ENCODE data around the gene TSPAN5. TPM values are rescaled to one million over a fixed set of nuclear protein-coding genes. Genes with fewer than 3 reads are reported as not detected.

Gene TSPAN5
- total and polyA plus RNA-seq, 2 of the 4 experiments (the other 2 are of a cell fraction), result 64.8 to 79.6 TPM

GRCh38 chr4:98522636-98523395, 135.6 kb downstream of the TSPAN5 start:
- Histone ChIP-seq H3K56ac (ENCODE audit: extremely low read depth, insufficient read depth, low read length) (peak overlapping the region; percentile 55), H3K27ac (ENCODE audit: insufficient read depth, low read length) (peak overlapping the region; percentile 61; the same call in 1 of the 2 replicates), H2BK120ac (ENCODE audit: low read depth, low read length) (peak overlapping the region; percentile 79), H2AK5ac (ENCODE audit: low read depth, low read length) (peak overlapping the region; percentile 53; the same call in 1 of the 2 replicates), H3K4ac (ENCODE audit: low read depth, low read length) (peak overlapping the region; percentile 42; the same call in 1 of the 2 replicates), H2BK5ac (ENCODE audit: low read depth, low read length, poor library complexity, severe bottlenecking) (peak overlapping the region; percentile 66), H3K4me1 (ENCODE audit: control insufficient read depth, insufficient read depth, low read length) (peaks cover 33% of the 10 kb centered on the region), H3K9me3 (ENCODE audit: control insufficient read depth, insufficient read depth, low read length) (no peaks in the 10 kb centered on the region), H3K36me3 (ENCODE audit: control insufficient read depth, insufficient read depth, low read length) (no peaks in the 10 kb centered on the region), H3K9me1 (ENCODE audit: insufficient read depth, low read length) (peaks cover 19% of the 10 kb centered on the region), H3K4me2 (ENCODE audit: low read depth, low read length) (peak overlapping the region; percentile 83), H4K91ac (ENCODE audit: insufficient read depth, low read depth, low read length) (peak overlapping the region; percentile 36; the same call in 1 of the 2 replicates), H2AK9ac (replicated peaks; ENCODE audit: low read depth, low read length, poor library complexity) (no peak overlapping the region), H2BK20ac (ENCODE audit: low read depth, low read length) (peak overlapping the region; percentile 79; the same call in 1 of the 2 replicates), H2AFZ (replicated peaks; ENCODE audit: low read length, poor library complexity) (no peak overlapping the region), H3K27me3 (ENCODE audit: control insufficient read depth, insufficient read depth, low read length) (no peaks in the 10 kb centered on the region), H3K9ac (ENCODE audit: low read depth, low read length) (no peak overlapping the region), H4K20me1 (ENCODE audit: insufficient read depth, low read length) (no peaks in the 10 kb centered on the region), H3K79me1 (ENCODE audit: low read depth in 1 of 2, low read length in 2 of 2) (peaks cover 42 to 74% of the 10 kb centered on the region in 2 experiments), H3K4me3 (ENCODE audit: insufficient read depth, low read depth, low read length) (no peak overlapping the region), H4K8ac (ENCODE audit: low read depth in 2 of 2, low read length in 2 of 2) (peak overlapping the region in 1 of 2 experiments; percentile 73; a peak in 2 of 4 replicates), H2BK15ac (ENCODE audit: low read depth, low read length) (peak overlapping the region; percentile 80; the same call in 1 of the 3 replicates), H3K23ac (ENCODE audit: low read depth, low read length) (peak overlapping the region; percentile 14; the same call in 1 of the 2 replicates), H3K14ac (replicated peaks; ENCODE audit: low read depth, low read length) (no peak overlapping the region), H4K5ac (ENCODE audit: low read depth, low read length) (no peak overlapping the region; the same call in 1 of the 2 replicates), H3K18ac (ENCODE audit: low read depth, low read length) (peak overlapping the region; percentile 88; the same call in 1 of the 2 replicates)
- intact Hi-C loops (cut with micrococcal nuclease), result no loop called here
- DNase-seq (peak; percentile 92), ATAC-seq (ENCODE audit: low read depth) (peak; percentile 61)
- no CpG with 5 or more reads among the region's 3 CpGs for WGBS, 2 experiments (ENCODE audit: extremely low coverage in 2 of 2, insufficient read length in 1 of 2)
- BruUV-seq (replicated peaks), result no TSS peak
- in situ Hi-C loops (cut with MboI; ENCODE audit: low sequenced_read_pairs), result no loop called here
- dilution Hi-C loops (cut with HindIII; ENCODE audit: low sequenced_read_pairs, unreplicated experiment), result no loop called here
- ChIA-PET CTCF (interaction anchor here (0.6 kb wide), 1 partner anchor 76 kb away, joined by 3 read pairs; no protein-coding TSS in a partner anchor), POLR2A (ENCODE audit: unreplicated experiment) (no interaction called here)
- TF ChIP-seq RAD21 (IDR thresholded peaks at IDR 0.05; ENCODE audit: low read length) (0 out of 2 replicates have a peak, but pooled peaks have one; percentile 7), MAFK (IDR thresholded peaks at IDR 0.05; ENCODE audit: low read depth, low read length) (no peak), FOS (IDR thresholded peaks at IDR 0.05; ENCODE audit: low read depth, low read length) (peak; percentile 90), MAZ (IDR thresholded peaks at IDR 0.05; ENCODE audit: borderline replicate concordance, low read depth, low read length) (0 out of 2 replicates have a peak, but pooled peaks have one; percentile 20), CTCF (conservative IDR thresholded peaks at IDR 0.05; ENCODE audit: low read depth, low read length) (no peak), NFE2L2 (IDR thresholded peaks at IDR 0.05; ENCODE audit: low read depth, low read length) (no peak), ELK1 (IDR thresholded peaks at IDR 0.05; ENCODE audit: borderline replicate concordance, low read depth, low read length) (no peak), SMC3 (IDR thresholded peaks at IDR 0.05; ENCODE audit: low read depth, low read length) (no peak), MXI1 (IDR thresholded peaks at IDR 0.05; ENCODE audit: borderline replicate concordance, low read depth, low read length) (no peak), RCOR1 (IDR thresholded peaks at IDR 0.05; ENCODE audit: insufficient replicate concordance, low read length) (peak; percentile 51), CEBPB (IDR thresholded peaks at IDR 0.05; ENCODE audit: low read depth, low read length) (peak; percentile 41; the same call in 1 of the 2 replicates), BHLHE40 (IDR thresholded peaks at IDR 0.05; ENCODE audit: low read depth, low read length) (no peak), POLR2A (IDR thresholded peaks at IDR 0.05; ENCODE audit: low read depth, low read length) (no peak)

All from IMR-90 (cell line).